EH (cell line): Measurements from ENCODE around the gene BUB1B.
A peak's percentile ranks its signal among the peaks of the same experiment; 100 is the strongest.
"Not testable (repeated sequence)": the region's sequence is repeated elsewhere in the genome, so short reads cannot be mapped to it uniquely, and the experiment has no call there.

Experiments
- DNase-seq: peaks from one replicate; pipeline ENCODE4 v3.0.0-alpha.2; 2015; ENCODE audit warnings: low read depth

BUB1B gene

GRCh38 chr15:40137303-40138200 is 23.3 kb upstream of the BUB1B start:
- DNase-seq: no peak

DNA sequence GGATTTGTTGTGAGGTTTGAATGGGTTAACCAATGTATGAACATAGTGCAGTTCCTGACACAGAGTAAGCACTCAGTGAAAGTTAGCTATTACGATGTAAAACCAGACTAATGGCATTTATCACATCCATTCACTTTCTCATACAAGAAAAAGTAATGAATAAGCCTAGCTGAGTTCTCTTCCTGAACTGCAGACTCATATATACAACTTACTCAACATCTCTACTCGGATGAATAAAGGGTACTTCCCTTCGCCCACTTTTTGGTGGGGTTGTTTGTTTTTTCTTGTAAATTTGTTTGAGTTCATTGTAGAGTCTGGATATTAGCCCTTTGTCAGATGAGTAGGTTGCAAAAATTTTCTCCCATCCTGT is 22.7 kb upstream of the BUB1B start:
- not testable (repeated sequence) for DNase-seq

DNA sequence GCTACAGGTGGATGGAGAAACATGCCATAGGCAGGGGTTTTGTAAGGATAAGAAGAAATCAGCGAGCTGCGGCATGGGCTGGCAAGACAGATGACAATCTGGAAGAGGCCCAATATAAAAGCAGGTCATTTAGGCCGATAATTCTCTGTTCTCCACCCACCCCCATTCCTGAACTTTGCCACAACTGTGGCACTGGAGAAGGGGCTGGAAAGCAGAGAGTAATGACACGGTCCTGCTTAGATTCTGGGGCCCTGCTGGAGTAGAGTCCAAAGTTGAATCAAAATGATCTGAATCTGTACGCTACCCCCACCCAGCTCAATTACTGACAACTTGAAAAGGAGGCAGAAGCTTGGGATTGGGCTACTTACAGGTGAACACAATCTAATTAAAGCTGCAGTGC is 18.4 kb upstream of the BUB1B start:
- DNase-seq: no peak

GRCh38 chr15:40146037-40146436 is 14.8 kb upstream of the BUB1B start:
- DNase-seq: peak; percentile 45

- DNase-seq: no peak
These were observed 11.5 kb upstream of the BUB1B start for GRCh38 chr15:40149339-40149738.

- peak; percentile 63 for DNase-seq
These were observed 10.5 kb upstream of the BUB1B start for GRCh38 chr15:40150163-40150925.

DNA sequence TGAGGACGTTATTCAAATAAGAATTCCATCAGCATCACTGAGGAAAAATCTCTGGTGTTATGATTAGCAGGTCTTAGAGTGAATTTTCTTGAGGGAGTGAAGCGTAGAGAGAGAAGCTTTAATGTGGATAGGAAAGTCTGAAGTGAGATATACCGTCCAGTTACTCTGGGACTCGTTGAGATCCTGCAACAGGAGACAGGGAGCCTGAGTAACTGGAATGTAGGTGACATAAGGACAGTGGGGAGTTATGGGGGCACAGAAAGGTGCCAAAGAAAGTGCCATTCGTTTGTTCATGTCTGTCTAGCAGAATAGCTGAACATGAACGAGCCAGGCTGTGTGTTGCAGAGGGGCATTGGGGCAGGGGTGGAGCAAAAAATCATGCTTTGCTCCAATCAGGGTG is 9.4 kb upstream of the BUB1B start:
- no peak for DNase-seq

DNA sequence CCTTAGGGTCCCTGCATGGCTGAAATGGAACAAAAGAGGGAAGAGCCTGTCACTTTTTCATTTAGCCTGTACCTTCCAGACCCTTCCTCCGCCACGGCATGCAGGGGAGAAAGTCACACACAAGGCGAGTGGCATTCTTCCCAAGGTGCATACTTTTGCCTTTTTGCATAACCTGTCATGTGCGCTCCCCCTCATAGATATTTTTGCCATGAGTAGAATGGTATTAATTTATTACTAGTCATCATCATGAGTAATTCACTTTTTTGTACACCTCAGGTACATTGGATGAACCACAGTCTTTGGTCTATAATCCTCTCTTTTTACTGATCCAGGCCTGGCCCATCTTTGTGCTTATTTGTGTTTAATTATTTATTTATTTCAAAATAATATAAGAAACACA is 8.9 kb upstream of the BUB1B start:
- no peak for DNase-seq

DNA sequence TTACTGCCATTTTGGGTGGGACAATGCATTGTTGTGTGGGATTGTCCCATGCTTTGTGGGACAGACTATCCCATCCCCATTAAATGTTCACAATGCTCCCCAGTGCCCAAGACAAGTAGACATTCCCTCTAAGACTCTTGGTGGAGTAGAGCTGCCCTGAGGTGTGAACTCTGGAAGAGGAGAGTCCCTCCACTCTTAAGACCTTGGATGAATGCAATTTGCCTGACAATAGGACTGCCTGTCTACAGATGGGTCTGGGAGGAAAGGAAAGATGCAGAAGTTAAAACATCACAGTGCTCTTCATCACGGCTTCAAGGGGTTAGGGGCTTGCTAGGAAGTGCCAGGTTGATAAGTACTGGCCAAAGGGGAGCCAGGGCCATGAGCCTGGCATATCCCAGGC is 6.0 kb upstream of the BUB1B start:
- DNase-seq: not testable (repeated sequence)

DNA sequence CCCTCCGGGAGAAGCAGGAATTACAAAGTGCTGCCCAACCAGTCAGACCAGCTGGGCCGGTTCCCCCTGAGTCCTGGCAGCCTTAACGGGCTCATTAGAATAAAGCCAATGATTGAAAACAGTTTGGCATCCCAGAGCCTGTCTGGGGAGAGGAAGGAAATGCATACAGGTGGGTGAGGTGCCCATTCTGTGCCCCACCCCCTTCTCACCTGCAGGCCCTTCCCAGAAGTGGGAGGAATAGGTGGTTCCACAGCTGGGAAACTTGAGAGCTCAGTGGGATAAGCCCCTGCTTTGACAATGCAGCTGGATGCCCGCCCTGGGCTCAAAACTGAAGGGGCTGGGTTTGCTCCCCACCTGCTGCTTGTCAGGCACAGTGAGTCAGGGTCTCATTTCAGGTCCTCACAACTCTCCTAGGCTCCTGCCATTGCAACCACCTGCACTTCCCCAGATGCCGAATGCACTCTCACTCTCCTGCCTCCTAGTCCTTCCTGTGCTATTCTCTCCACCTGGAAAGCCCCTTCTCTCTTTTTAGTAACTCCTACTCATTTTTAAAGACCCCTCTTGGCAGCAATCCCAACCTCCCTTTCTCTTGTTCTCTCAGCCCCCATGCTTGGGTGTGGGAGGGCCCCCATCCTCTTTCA is 5.5 kb upstream of the BUB1B start:
- DNase-seq: no peak

DNA sequence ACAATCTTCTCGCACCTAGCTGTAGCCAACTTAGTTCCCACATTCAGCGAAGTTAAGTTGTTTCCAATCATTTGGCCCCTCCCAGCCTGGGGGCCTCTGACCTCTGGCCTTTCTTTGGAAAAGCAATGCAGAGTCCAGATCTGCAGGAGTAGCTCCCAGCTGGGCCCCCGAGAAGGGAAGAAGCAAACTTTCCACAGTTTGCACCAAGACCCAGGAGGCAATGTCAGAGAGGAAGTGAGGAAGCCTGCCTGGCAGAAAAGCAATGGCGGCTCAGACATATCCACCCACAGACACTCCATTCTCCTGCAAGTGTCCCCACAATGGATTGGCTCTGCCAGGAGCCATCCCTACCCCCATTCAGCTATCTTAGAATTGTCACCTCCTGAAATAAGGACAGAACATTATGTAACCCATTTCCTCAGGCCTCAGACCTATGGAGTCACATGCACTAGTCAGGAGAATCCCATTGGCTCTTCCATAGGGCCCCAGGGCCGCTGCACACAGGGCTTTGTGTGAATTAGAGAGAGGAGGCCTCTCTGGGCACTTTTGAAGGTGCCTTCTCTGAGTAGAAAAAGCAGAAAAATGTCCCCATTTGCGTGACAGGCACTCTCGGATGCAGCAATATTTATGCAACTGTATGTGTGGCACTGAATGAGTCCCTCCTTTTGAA is 3.0 kb upstream of the BUB1B start:
- DNase-seq: no peak

DNA sequence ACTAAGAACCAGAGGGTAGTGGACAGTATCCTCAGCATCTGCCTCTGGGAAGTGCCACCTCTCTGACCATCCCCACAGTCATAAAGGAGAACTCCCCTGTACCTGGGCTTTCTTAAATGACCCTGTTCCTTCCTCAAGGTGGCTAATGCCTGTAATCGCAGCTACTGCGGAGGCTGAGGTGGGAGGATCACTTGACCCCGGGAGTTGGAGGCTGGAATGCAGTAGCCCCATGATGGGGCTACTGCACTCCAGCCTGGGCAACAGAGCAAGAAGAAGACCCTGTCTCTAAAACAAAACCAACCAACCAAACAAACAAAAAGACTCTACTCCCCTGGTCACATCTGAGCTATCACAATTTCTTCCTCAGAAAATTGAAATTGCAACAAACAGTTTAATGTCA is 848 bp upstream of the BUB1B start:
- no peak for DNase-seq

DNA sequence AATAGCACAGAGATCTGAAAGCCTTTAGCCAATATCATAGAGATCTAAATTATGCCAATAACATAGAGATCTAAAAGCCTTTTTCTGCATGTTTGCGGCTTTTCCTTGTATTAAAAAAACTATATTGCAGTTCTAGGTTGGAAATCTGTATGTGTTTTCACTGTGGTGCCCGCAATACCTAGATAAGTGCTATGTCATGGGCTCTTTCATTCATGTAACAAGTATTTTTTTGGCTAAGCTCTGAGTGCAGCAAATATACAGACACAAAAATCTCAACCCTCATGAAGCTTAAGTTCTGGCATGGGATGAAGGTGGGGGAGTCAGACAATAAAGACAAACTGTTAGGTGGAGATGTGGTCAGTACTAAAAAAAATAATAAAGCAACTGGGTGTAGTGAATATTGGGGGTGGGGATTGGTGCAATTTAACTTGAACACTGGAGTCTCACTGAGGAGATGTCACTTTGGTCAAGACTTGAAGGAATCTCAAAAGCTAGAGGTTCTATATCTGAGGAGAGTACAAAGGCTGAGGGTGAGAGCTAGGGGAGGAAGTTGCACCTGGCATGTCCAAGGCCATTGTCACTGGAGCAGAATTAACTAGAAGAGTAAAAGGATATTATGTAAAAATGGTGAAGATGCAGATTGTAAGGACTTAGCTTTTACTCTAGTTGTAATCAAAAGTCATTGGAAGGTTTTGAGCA is 973 bp downstream of the BUB1B start:
- DNase-seq: no peak

- DNase-seq: no peak
These were observed 1.7 kb downstream of the BUB1B start for GRCh38 chr15:40162552-40162951.

DNA sequence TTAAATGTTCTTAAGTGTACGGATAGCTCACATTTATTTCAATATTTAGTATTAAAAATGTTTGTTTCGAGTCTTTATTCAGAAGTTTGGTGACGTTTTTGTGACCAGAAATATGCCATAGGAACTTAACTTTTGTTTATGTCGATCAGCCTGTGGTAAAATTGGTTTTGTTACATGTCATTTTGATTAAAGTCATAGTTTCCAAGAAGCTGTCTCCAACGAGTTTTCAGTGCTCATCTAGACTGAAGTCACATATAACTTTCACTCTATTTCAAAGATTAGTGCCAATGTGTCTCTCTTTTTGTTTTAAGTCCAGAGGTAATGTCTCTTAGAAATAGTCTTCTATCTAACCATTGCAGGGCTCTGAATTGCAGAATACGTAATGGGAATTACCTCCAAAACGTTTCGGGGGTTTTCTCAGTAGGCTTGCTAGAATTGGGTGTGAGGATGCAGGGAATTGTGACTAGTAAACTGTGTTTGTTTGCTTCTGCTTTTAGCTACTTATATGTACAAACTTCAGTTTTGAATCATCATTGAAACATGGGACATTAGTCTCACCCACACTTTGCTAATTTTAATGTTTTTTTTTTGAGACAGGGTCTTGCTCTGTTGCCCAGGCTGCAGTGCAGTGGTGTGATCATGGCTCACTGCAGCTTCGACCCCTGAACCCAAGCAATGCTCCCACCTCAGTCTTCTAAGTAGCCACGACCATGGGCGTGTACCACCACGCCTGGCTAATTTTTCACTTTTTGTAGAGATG is 3.0 kb downstream of the BUB1B start:
- DNase-seq: no peak

- not testable (repeated sequence) for DNase-seq
These were observed 6.5 kb downstream of the BUB1B start for GRCh38 chr15:40167374-40167773.

GRCh38 chr15:40175160-40175559 is 14.3 kb downstream of the BUB1B start:
- DNase-seq: no peak

- no peak for DNase-seq
These were observed 21.6 kb downstream of the BUB1B start for GRCh38 chr15:40182358-40183029.

GRCh38 chr15:40183636-40184463 is 23.0 kb downstream of the BUB1B start:
- DNase-seq: no peak
